H54 (cell line): ENCODE measurements around the gene MAGI1.
A peak's percentile ranks its signal among the peaks of the same experiment; 100 is the strongest.

Source experiments
- DNase-seq: peaks from one replicate; pipeline ENCODE4 v3.0.0; 2011; ENCODE audit warnings: low spot score, mixed read lengths; ENCODE audit not compliant: insufficient read length
- FAIRE-seq: peaks from 3 replicates; lab custom pipeline; 2011; peaks lifted over from hg19 to GRCh38; lab: Jason Lieb, UNC
- POLR2A ChIP-seq: IDR thresholded peaks from 2 replicates; pipeline ENCODE4 v1.6.1; 2011; ENCODE audit warnings: low read depth, mild to moderate bottlenecking, low read length

Gene MAGI1

GRCh38 chr3:65855370-65856100 is 183.2 kb downstream of the MAGI1 start:
- TF ChIP-seq POLR2A = no peak
- DNase-seq (no peak), FAIRE-seq (no peak)

DNA sequence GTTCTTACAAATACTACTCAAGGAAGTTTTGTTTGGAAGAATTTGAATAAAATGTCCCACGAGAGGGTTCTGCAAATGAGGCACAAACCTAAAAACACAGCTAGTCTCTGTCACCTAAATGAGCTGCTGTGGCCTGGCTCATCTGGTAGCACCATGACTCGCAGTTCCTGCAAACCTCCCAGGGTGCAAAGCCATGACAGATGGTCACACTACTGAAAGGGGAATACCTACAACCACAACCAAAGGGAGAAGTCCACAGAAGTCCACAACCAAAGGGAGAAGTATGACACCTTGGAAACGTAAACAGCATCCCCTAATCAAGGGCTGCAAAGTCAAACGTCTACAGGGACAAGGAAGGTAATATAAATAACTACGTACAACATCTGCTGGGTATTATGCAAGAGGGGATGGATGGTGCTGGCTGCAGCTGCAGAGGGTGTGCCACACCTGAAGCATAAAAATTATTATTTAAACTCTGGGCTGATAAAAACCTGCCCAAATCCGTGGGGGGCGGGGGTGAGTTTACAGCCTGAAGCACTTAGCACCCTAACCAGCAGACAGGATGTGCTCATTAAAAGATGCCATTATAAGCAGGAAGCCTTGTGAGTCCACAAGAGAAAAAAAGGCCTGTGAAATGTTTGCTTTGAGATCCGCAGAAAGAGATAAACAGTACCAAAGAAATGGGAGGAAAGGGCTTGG is 184.0 kb downstream of the MAGI1 start:
- no peak for DNase-seq
- no peak for TF ChIP-seq POLR2A
- no peak for FAIRE-seq

DNA sequence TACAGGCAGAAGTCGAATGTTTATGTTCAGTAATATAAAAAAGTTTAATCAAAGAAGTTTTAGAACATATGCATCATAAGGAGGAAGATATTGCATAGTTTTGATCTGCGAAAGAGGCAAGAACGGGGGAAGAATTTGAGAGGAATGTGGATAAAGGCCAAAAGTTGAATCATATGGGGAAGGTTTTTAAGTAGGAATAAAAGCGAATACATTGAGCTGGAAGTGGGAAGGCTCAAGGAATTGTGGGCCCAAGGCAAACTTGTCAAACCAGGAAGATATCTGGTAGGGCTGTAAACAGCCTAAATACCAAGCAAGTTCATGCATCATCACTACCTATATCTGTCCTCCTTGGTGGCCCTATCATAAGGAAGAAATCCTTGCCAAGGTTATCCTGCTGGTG is 186.9 kb downstream of the MAGI1 start:
- FAIRE-seq = no peak
- DNase-seq = no peak
- TF ChIP-seq POLR2A = no peak

DNA sequence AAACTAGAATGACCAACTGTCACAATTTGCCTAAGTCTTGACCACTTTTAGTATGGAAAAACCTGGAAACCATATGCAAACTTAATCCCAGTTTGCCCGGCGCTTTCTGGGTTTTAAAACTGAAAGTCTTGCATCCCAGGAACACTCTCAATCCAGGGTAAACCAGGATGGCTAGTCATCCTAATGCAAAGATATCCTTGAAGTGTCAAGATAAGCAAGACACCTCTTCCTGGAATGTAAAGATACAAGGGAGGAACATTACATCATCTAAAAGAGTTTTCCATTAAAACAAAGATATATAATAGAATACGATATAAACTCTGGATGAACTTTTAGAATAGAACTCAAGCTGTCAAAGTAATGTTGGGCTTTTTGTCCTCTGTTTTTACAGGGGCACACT is 188.5 kb downstream of the MAGI1 start:
- no peak for TF ChIP-seq POLR2A
- FAIRE-seq (no peak), DNase-seq (no peak)

- no peak for TF ChIP-seq POLR2A
- FAIRE-seq (no peak), DNase-seq (no peak)
Measured at GRCh38 chr3:65848024-65848423, 190.7 kb downstream of the MAGI1 start.

GRCh38 chr3:65846936-65847335 is 191.8 kb downstream of the MAGI1 start:
- DNase-seq (no peak), FAIRE-seq (no peak)
- no peak for TF ChIP-seq POLR2A

DNA sequence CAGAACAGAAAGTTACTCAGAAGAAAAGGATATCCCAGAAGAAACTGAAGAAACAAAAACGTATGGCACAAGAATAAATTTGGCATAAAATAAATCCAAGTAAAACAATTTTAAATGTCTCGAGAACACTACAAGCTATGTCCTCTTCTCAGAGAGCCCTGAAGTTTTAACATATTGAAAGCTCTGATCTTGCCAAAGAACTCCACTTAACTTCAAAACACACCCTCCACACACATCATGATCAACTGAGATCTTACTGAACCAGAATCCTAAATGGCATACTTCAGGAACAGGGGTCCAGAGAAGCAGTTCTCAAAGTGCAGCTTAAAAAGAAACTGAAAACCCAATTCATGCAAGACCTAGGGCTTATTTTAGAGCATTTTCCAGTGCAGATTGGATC is 194.3 kb downstream of the MAGI1 start:
- TF ChIP-seq POLR2A = no peak
- DNase-seq (no peak), FAIRE-seq (no peak)

- no peak for FAIRE-seq
- DNase-seq = no peak
- no peak for TF ChIP-seq POLR2A
Measured at GRCh38 chr3:65843732-65844131, 195.0 kb downstream of the MAGI1 start.

DNA sequence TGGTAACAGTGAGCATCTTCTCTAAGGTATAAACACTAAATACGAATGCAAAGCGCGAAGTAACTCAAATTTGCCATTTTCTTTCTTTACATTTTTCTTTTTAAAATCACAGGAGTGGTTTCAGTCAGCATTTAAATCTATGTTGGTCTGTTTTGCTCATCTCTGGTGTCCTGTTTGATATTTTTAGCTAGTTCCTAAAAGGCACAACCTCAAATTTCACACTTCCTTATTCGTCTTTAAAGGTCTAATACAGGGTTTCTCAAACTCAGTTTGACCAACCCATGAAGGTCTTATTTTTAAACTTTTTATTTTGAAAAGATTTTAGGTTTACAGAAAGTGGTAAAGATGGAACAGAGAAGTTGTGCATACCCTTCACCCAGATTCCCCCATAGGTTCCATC is 201.1 kb downstream of the MAGI1 start:
- DNase-seq (no peak), FAIRE-seq (no peak)
- TF ChIP-seq POLR2A = no peak

- DNase-seq (no peak), FAIRE-seq (peak; percentile 62)
- no peak for TF ChIP-seq POLR2A
Measured at GRCh38 chr3:65836047-65836446, 202.7 kb downstream of the MAGI1 start.

- no peak for TF ChIP-seq POLR2A
- DNase-seq (peak; percentile 9), FAIRE-seq (peak; percentile 90)
Measured at GRCh38 chr3:65833761-65834505, 204.8 kb downstream of the MAGI1 start.

GRCh38 chr3:65831733-65832425 is 206.8 kb downstream of the MAGI1 start:
- no peak for TF ChIP-seq POLR2A
- peak; percentile 74 for FAIRE-seq
- peak; percentile 9 for DNase-seq

DNA sequence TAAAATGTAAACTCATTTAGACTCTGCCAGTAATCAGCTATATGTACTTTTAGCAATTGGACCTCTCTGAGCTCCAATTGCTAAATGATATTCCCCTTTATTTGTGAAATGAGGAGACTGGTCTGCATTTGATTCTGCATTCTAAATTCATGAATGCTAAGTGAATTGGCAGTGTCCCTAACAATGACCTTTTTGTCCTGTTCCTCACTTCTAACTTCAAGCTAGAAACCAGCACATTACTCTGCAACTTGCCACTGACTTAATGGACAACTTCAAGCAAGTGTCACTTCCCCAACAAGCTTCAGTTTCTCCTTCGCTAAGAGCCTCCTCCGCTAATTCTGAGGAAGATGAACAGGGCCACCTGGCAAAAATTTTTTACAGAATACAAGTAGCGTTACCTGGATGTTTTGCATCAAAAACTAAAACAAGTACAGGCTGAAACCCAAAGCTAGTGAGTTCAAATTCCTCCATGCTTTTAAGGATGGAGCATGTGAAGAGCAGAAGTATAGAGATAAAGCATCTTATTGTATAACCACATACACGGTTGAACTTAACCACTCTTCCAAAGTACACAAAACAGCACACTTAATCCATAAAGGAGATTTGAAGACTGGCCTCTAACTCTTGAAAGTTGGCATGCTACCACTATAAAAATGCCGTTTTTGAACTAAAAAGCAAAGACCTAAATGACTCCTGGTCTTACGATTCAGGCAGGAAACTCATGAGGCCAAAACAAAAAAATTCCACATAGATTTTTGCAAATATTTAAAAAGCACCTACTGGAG is 207.6 kb downstream of the MAGI1 start:
- FAIRE-seq (no peak), DNase-seq (no peak)
- TF ChIP-seq POLR2A = no peak
